BE2C (cell line): ENCODE results near the gene GIMAP2.

Experiments used
- DNase-seq: peaks from one replicate; pipeline ENCODE4 v3.0.0-alpha.2; 2020
- H3K27me3 ChIP-seq: fragments of 250-450 bp; sonication (Bioruptor Pico); 2 replicates; pipeline ENCODE4 v1.5.1; 2020; ENCODE audit warnings: mild to moderate bottlenecking
- H3K36me3 ChIP-seq: fragments of 250-450 bp; sonication (Bioruptor Pico); 2 replicates; pipeline ENCODE4 v1.5.1; 2020; ENCODE audit warnings: mild to moderate bottlenecking
- H3K4me1 ChIP-seq: fragments of 250-450 bp; sonication (Bioruptor Pico); 2 replicates; pipeline ENCODE4 v1.5.1; 2020
- H3K4me3 ChIP-seq: 2 replicates; pipeline ENCODE4 v1.5.1; 2011; ENCODE audit warnings: low read depth, low read length
- H3K9me3 ChIP-seq: fragments of 250-450 bp; sonication (Bioruptor Pico); 2 replicates; pipeline ENCODE4 v1.5.1; 2020
- TF ChIP-seq, protein P1 (sequence below): IDR thresholded peaks from 2 replicates; pipeline ENCODE4 v1.5.1; 2012; ENCODE audit warnings: mild to moderate bottlenecking, low read depth, low read length

The GIMAP2 gene

GRCh38 chr7:150728011-150728410, 42.5 kb downstream of the GIMAP2 start:
- Histone ChIP-seq H3K4me1 (no peaks in the 10 kb centered on the region), H3K9me3 (no peaks in the 10 kb centered on the region), H3K27me3 (peaks cover 3% of the 10 kb centered on the region; the same call in 1 of the 2 replicates), H3K36me3 (no peaks in the 10 kb centered on the region), H3K4me3 (no peak overlapping the region)
- TF ChIP-seq, protein P1, sequence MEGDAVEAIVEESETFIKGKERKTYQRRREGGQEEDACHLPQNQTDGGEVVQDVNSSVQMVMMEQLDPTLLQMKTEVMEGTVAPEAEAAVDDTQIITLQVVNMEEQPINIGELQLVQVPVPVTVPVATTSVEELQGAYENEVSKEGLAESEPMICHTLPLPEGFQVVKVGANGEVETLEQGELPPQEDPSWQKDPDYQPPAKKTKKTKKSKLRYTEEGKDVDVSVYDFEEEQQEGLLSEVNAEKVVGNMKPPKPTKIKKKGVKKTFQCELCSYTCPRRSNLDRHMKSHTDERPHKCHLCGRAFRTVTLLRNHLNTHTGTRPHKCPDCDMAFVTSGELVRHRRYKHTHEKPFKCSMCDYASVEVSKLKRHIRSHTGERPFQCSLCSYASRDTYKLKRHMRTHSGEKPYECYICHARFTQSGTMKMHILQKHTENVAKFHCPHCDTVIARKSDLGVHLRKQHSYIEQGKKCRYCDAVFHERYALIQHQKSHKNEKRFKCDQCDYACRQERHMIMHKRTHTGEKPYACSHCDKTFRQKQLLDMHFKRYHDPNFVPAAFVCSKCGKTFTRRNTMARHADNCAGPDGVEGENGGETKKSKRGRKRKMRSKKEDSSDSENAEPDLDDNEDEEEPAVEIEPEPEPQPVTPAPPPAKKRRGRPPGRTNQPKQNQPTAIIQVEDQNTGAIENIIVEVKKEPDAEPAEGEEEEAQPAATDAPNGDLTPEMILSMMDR: no peak
- no peak for DNase-seq

DNA sequence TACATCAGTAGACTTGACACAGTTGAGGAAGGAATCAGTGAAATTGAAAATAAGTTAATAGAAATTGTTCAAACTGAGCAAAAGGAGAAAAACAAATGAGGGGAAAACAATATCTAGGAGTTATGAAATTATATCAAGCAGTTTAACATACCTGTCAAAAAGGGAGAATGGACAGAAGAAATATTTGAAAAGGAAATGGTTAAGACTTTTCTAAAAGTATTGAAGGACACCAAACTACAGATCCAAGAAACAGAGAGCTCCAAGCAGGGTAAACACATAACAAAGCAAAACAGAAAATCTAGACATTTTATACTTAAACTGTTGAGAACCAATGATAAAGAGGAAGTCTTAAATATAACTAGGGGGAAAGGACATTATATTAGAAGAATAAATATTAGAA, 43.1 kb downstream of the GIMAP2 start:
- Histone ChIP-seq H3K27me3 (peaks cover 3% of the 10 kb centered on the region; the same call in 1 of the 2 replicates), H3K36me3 (no peaks in the 10 kb centered on the region), H3K4me1 (no peaks in the 10 kb centered on the region), H3K9me3 (no peaks in the 10 kb centered on the region), H3K4me3 (no peak overlapping the region)
- no peak for DNase-seq
- TF ChIP-seq, protein P1: no peak

DNA sequence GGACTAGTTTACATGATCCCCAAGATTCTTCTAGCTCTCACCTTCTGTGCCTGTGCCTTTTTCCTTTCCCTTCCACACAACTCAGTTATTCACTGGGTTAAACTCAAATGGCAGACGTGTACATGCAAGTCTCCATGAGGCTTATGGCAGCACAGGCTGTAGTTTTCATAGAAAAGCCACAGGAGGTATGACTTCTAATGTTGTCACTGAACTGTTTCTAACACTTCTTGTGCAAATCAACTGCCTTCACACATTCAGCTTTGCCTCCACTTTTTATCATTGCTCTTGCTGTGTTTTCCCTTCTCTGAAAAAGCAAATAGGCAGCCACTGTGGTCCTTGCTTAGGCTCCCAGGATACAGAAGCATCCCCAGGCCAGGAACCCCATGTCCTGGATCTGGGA, 46.4 kb downstream of the GIMAP2 start:
- Histone ChIP-seq H3K9me3 (no peaks in the 10 kb centered on the region), H3K36me3 (no peaks in the 10 kb centered on the region), H3K27me3 (peaks cover 19% of the 10 kb centered on the region), H3K4me3 (no peak overlapping the region), H3K4me1 (no peaks in the 10 kb centered on the region)
- TF ChIP-seq, protein P1: no peak
- no peak for DNase-seq

GRCh38 chr7:150732786-150733481, 47.4 kb downstream of the GIMAP2 start:
- no peak overlapping the region for H3K4me3 ChIP-seq
- peaks cover 27% of the 10 kb centered on the region for H3K27me3 ChIP-seq
- TF ChIP-seq, protein P1: no peak
- no peaks in the 10 kb centered on the region for H3K4me1 ChIP-seq
- no peaks in the 10 kb centered on the region for H3K9me3 ChIP-seq
- no peak for DNase-seq
- H3K36me3 ChIP-seq: no peaks in the 10 kb centered on the region

- H3K4me1 ChIP-seq: no peaks in the 10 kb centered on the region
- no peak for DNase-seq
- no peaks in the 10 kb centered on the region for H3K9me3 ChIP-seq
- peaks cover 33% of the 10 kb centered on the region for H3K27me3 ChIP-seq
- TF ChIP-seq, protein P1: no peak
- no peak overlapping the region for H3K4me3 ChIP-seq
- H3K36me3 ChIP-seq: no peaks in the 10 kb centered on the region
Measured at GRCh38 chr7:150733482-150734095, 48.1 kb downstream of the GIMAP2 start.

DNA sequence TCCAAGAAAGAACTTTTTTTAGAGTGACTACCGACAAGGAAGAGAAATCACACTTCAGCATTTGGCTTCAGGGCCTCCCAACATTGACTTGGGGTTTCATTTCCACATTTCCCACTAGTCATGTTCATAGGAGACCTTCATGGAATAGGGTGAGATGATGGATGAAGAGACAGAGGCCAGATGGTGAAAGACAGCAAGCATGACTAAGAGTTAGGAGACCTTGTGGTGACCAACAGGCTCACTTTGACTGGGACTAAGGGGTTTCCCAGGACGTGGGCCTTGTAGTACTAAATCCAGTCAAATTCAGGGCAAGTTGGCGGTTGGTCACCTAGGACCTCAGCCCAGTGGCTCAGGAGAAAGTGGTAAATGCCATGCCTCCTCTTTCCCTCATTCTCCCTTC, 48.7 kb downstream of the GIMAP2 start:
- no peaks in the 10 kb centered on the region for H3K4me1 ChIP-seq
- no peaks in the 10 kb centered on the region for H3K9me3 ChIP-seq
- H3K36me3 ChIP-seq: no peaks in the 10 kb centered on the region
- TF ChIP-seq, protein P1: no peak
- peaks cover 38% of the 10 kb centered on the region for H3K27me3 ChIP-seq
- DNase-seq: no peak
- H3K4me3 ChIP-seq: no peak overlapping the region
